Smooth muscle cell (in vitro differentiated cells): Measurements from ENCODE around the gene CST6. TPM values are rescaled to one million over a fixed set of nuclear protein-coding genes. Genes with fewer than 3 reads are reported as not detected.

Experiments used
- DNase-seq: peaks from one replicate; lab custom pipeline; 2025; ENCODE audit not compliant: unreplicated experiment; lab: John Stamatoyannopoulos, UW
- H2AFZ ChIP-seq: fragments of 200-600 bp; sonication (generic); 2 replicates; pipeline ENCODE4 v1.6.0; 2016; ENCODE audit warnings: antibody characterized with exemption, low read depth, mild to moderate bottlenecking
- H3F3A ChIP-seq: fragments of 200-600 bp; sonication (generic); 2 replicates; pipeline ENCODE4 v1.6.0; 2017; ENCODE audit warnings: antibody characterized with exemption, low read depth
- H3K27ac ChIP-seq: fragments of 200-600 bp; sonication (generic); 2 replicates; pipeline ENCODE4 v1.5.1; 2016; ENCODE audit warnings: low read depth, mild to moderate bottlenecking
- H3K27me3 ChIP-seq: fragments of 200-600 bp; sonication (generic); 2 replicates; pipeline ENCODE4 v1.6.1; 2016; ENCODE audit warnings: low read depth, mild to moderate bottlenecking
- H3K36me3 ChIP-seq: fragments of 200-600 bp; sonication (generic); 2 replicates; pipeline ENCODE4 v1.5.1; 2016; ENCODE audit warnings: low read depth
- H3K4me1 ChIP-seq: fragments of 200-600 bp; sonication (generic); 2 replicates; pipeline ENCODE4 v1.5.1; 2016; ENCODE audit warnings: low read depth
- H3K4me2 ChIP-seq: fragments of 200-600 bp; sonication (generic); 2 replicates; pipeline ENCODE4 v1.6.0; 2016; ENCODE audit warnings: mild to moderate bottlenecking
- H3K4me3 ChIP-seq: fragments of 200-600 bp; sonication (generic); 2 replicates; pipeline ENCODE4 v1.5.1; 2016; ENCODE audit warnings: mild to moderate bottlenecking
- H3K79me2 ChIP-seq: fragments of 200-600 bp; sonication (generic); 2 replicates; pipeline ENCODE4 v1.6.0; 2016; ENCODE audit warnings: low read depth, mild to moderate bottlenecking
- H3K9ac ChIP-seq: fragments of 200-600 bp; sonication (generic); 2 replicates; pipeline ENCODE4 v1.6.0; 2016; ENCODE audit warnings: low read depth
- H3K9me3 ChIP-seq: fragments of 200-600 bp; sonication (generic); replicated peaks from 2 replicates; pipeline ENCODE4 v1.5.1; 2016; ENCODE audit warnings: low read depth
- H4K20me1 ChIP-seq: fragments of 200-600 bp; sonication (generic); 2 replicates; pipeline ENCODE4 v1.6.0; 2016; ENCODE audit warnings: low read depth
- WGBS: methylation state at CpG from one replicate; pipeline ENCODE4 v1.1.7; 2016; ENCODE audit warnings: low lambda C conversion rate; 5-methylcytosine and 5-hydroxymethylcytosine counted together
- polyA plus RNA-seq: library from polyadenylated mRNA; unstranded; fragments of >200 nt; fragmentation: Nextera tagmentation; extraction: Ambion mirVana; gene quantifications from 2 replicates; pipeline ENCODE4 v1.2.1, GENCODE V29; 2016
- total RNA-seq: library from RNA; depleted of rRNA; stranded (reverse); fragments of >200 nt; gene quantifications from 2 replicates; pipeline ENCODE4 v1.2.3, GENCODE V29; 2014
- TF ChIP-seq, protein P1 (sequence below): fragments of 200-600 bp; sonication (generic); IDR thresholded peaks from 2 replicates; pipeline ENCODE4 v1.5.1; 2017; ENCODE audit warnings: borderline replicate concordance, mild to moderate bottlenecking, antibody characterized with exemption; ENCODE audit not compliant: insufficient read depth, poor library complexity, severe bottlenecking

Gene CST6
- total and polyA plus RNA-seq, 2 experiments from 2014 or later, result 37.6 to 97.0 TPM

- Histone ChIP-seq H3K4me3 (no peak overlapping the region), H2AFZ (no peak overlapping the region), H3K4me1 (no peaks in the 10 kb centered on the region), H4K20me1 (no peaks in the 10 kb centered on the region), H3K9ac (no peak overlapping the region), H3K4me2 (no peak overlapping the region), H3F3A (no peaks in the 10 kb centered on the region), H3K79me2 (no peaks in the 10 kb centered on the region), H3K27ac (no peak overlapping the region), H3K9me3 (no peaks in the 10 kb centered on the region), H3K36me3 (no peaks in the 10 kb centered on the region), H3K27me3 (no peaks in the 10 kb centered on the region)
- DNase-seq, result no peak
- 86% methylated on average over 9 of the region's 9 CpGs for WGBS
- TF ChIP-seq, protein P1, sequence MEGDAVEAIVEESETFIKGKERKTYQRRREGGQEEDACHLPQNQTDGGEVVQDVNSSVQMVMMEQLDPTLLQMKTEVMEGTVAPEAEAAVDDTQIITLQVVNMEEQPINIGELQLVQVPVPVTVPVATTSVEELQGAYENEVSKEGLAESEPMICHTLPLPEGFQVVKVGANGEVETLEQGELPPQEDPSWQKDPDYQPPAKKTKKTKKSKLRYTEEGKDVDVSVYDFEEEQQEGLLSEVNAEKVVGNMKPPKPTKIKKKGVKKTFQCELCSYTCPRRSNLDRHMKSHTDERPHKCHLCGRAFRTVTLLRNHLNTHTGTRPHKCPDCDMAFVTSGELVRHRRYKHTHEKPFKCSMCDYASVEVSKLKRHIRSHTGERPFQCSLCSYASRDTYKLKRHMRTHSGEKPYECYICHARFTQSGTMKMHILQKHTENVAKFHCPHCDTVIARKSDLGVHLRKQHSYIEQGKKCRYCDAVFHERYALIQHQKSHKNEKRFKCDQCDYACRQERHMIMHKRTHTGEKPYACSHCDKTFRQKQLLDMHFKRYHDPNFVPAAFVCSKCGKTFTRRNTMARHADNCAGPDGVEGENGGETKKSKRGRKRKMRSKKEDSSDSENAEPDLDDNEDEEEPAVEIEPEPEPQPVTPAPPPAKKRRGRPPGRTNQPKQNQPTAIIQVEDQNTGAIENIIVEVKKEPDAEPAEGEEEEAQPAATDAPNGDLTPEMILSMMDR, result no peak
These were observed 24.0 kb downstream of the CST6 start for GRCh38 chr11:66035653-66036333.

DNA sequence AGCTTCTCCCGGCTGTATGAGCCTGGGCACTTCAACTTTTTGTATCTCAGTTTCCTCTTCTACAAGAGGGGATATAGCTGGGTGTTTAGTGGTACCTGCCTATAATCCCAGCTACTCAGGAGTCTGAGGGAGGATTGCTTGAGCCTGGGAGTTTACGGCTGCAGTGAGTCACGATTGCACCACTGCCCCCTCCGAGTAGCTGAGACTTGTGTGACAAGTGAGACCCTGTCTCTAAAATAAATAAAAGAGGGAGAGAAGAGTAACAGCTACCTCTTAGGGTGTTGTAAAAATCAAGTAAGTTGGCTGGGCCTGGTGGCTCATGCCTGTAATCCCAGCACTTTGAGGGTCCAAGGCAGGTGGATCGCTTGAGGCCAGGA lies 24.5 kb downstream of the CST6 start:
- TF ChIP-seq, protein P1, result no peak
- 87% methylated on average over 5 of the region's 5 CpGs for WGBS

GRCh38 chr11:66037327-66037726 lies 25.5 kb downstream of the CST6 start:
- no peak overlapping the region for H2AFZ ChIP-seq
- H3K79me2 ChIP-seq, result no peaks in the 10 kb centered on the region
- H3K4me2 ChIP-seq, result no peak overlapping the region
- H3F3A ChIP-seq, result no peaks in the 10 kb centered on the region
- 96% methylated on average over 3 of the region's 3 CpGs for WGBS
- TF ChIP-seq, protein P1, result no peak
- H3K27ac ChIP-seq, result no peak overlapping the region
- no peaks in the 10 kb centered on the region for H3K36me3 ChIP-seq
- no peaks in the 10 kb centered on the region for H3K27me3 ChIP-seq
- no peaks in the 10 kb centered on the region for H3K9me3 ChIP-seq
- DNase-seq, result no peak
- no peak overlapping the region for H3K9ac ChIP-seq
- no peak overlapping the region for H3K4me3 ChIP-seq
- H4K20me1 ChIP-seq, result no peaks in the 10 kb centered on the region
- H3K4me1 ChIP-seq, result no peaks in the 10 kb centered on the region

More for the DNA sequence above, 24.5 kb downstream of the CST6 start:
- H3F3A ChIP-seq, result no peaks in the 10 kb centered on the region
- no peak overlapping the region for H2AFZ ChIP-seq
- H4K20me1 ChIP-seq, result no peaks in the 10 kb centered on the region
- H3K9me3 ChIP-seq, result no peaks in the 10 kb centered on the region
- no peak overlapping the region for H3K4me2 ChIP-seq
- H3K36me3 ChIP-seq, result no peaks in the 10 kb centered on the region
- no peaks in the 10 kb centered on the region for H3K27me3 ChIP-seq
- H3K4me1 ChIP-seq, result no peaks in the 10 kb centered on the region
- H3K4me3 ChIP-seq, result no peak overlapping the region
- no peak overlapping the region for H3K9ac ChIP-seq
- DNase-seq, result no peak
- no peak overlapping the region for H3K27ac ChIP-seq
- H3K79me2 ChIP-seq, result no peaks in the 10 kb centered on the region

- WGBS, result 89% methylated on average over 3 of the region's 3 CpGs
These were observed 28.0 kb downstream of the CST6 start for GRCh38 chr11:66039765-66040164.

More at GRCh38 chr11:66039765-66040164, 28.0 kb downstream of the CST6 start:
- H3K4me2 ChIP-seq, result no peak overlapping the region
- H3F3A ChIP-seq, result no peaks in the 10 kb centered on the region
- H3K27ac ChIP-seq, result no peak overlapping the region
- no peak overlapping the region for H2AFZ ChIP-seq
- no peaks in the 10 kb centered on the region for H3K27me3 ChIP-seq
- no peak overlapping the region for H3K4me3 ChIP-seq
- DNase-seq, result no peak
- no peak overlapping the region for H3K9ac ChIP-seq
- H4K20me1 ChIP-seq, result no peaks in the 10 kb centered on the region
- H3K79me2 ChIP-seq, result no peaks in the 10 kb centered on the region
- TF ChIP-seq, protein P1, result no peak
- H3K4me1 ChIP-seq, result no peaks in the 10 kb centered on the region
- H3K36me3 ChIP-seq, result no peaks in the 10 kb centered on the region
- H3K9me3 ChIP-seq, result no peaks in the 10 kb centered on the region
